MCF 10A (cell line): ENCODE measurements around the gene MOXD1. TPM values are rescaled to one million over a fixed set of nuclear protein-coding genes. Genes with fewer than 3 reads are reported as not detected.

ENCODE experiments used
- BruUV-seq: library from RNA; stranded (reverse); fragments of 400-500 nt; replicated peaks from 2 replicates; lab custom pipeline; 2021; lab: Mats Ljungman, UMichigan
- CTCF ChIA-PET: fragments of 300-600 bp; sonication (Branson Sonifier 250); formaldehyde crosslinking; extraction: SDS; loops from one replicate; lab custom pipeline; 2021; ENCODE audit warnings: antibody characterized with exemption, inconsistent platforms; lab: Yijun Ruan, JAX
- POLR2A ChIA-PET: fragments of 300-600, 350-650 bp; sonication (Branson Sonifier 250); formaldehyde crosslinking; extraction: SDS; loops from one replicate; lab custom pipeline; 2020; ENCODE audit warnings: antibody characterized with exemption, inconsistent platforms; lab: Yijun Ruan, JAX
- DNase-seq: peaks from one replicate; pipeline ENCODE4 v3.0.0-alpha.2; 2018; ENCODE audit not compliant: unreplicated experiment
- H3K27ac Mint-ChIP-seq: one replicate; pipeline ENCODE4 v1.8.0; 2022; ENCODE audit warnings: mild to moderate bottlenecking, low read depth, mixed read lengths; ENCODE audit not compliant: unreplicated experiment
- H3K27me3 Mint-ChIP-seq: one replicate; pipeline ENCODE4 v1.8.0; 2022; ENCODE audit warnings: mixed read lengths; ENCODE audit not compliant: insufficient read depth, unreplicated experiment
- H3K36me3 Mint-ChIP-seq: one replicate; pipeline ENCODE4 v1.8.0; 2022; ENCODE audit warnings: mild to moderate bottlenecking, moderate library complexity, mixed read lengths; ENCODE audit not compliant: insufficient read depth, unreplicated experiment
- H3K4me1 Mint-ChIP-seq: one replicate; pipeline ENCODE4 v1.8.0; 2022; ENCODE audit warnings: mixed read lengths; ENCODE audit not compliant: insufficient read depth, unreplicated experiment
- H3K4me3 Mint-ChIP-seq: one replicate; pipeline ENCODE4 v1.8.0; 2022; ENCODE audit warnings: mild to moderate bottlenecking, moderate library complexity, mixed read lengths; ENCODE audit not compliant: unreplicated experiment
- H3K9me3 Mint-ChIP-seq: one replicate; pipeline ENCODE4 v1.8.0; 2022; ENCODE audit warnings: mixed read lengths; ENCODE audit not compliant: unreplicated experiment
- intact Hi-C: fragments of 100-400 bp; cut with micrococcal nuclease; formaldehyde crosslinking; loops from 2 replicates; pipeline ENCODE4 v1.14.1; 2022
- total RNA-seq: library from RNA; stranded (reverse); gene quantifications from 2 replicates; pipeline ENCODE4 v1.2.3, GENCODE V29; 2022
- TF ChIP-seq, protein P1 (sequence below): fragments of 200-600 bp; IDR thresholded peaks from one replicate; pipeline ENCODE4 v1.8.0; 2022; ENCODE audit warnings: antibody characterized with exemption, mild to moderate bottlenecking; ENCODE audit not compliant: unreplicated experiment

The MOXD1 gene
- total RNA-seq, 1 experiment from 2014 or later = 0.09 TPM

DNA sequence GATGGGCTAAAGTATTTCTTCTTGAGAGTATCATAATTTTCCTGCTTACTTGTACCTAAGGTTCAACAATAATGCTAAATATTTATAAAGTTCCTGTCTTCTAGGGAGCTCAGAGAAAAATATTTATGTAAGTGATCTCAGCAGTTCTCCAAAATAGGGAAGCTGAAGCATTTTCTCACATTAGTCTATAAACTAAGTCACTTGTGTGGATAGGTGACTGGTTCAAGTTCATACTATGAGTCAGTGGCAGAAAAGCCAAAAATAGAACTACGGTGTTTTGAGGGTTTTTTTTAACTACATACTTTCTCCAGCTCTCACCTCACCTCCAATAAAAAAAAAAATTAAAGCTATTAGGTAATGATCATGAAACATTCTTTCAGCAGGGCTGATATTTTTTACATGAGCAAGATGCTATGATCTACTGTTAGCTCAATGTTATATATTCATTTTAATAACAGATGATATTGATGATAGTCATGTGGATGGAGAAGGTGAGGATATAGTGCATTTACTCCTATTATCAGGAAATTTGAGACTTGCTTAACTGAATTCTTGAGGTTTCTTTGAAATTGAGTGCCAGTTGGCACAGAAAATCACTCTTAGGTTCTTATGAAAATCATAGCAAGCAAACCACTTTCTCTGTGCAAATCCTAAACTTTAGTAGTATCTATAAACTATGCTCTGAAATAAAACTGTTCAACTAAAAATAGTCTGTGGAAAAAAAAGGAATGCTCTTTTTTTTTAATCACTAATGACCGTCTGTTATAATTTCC lies 4.1 kb upstream of the MOXD1 start:
- H3K4me3 Mint-ChIP-seq = no peak overlapping the region
- H3K36me3 Mint-ChIP-seq = no peaks in the 10 kb centered on the region
- TF ChIP-seq, protein P1, sequence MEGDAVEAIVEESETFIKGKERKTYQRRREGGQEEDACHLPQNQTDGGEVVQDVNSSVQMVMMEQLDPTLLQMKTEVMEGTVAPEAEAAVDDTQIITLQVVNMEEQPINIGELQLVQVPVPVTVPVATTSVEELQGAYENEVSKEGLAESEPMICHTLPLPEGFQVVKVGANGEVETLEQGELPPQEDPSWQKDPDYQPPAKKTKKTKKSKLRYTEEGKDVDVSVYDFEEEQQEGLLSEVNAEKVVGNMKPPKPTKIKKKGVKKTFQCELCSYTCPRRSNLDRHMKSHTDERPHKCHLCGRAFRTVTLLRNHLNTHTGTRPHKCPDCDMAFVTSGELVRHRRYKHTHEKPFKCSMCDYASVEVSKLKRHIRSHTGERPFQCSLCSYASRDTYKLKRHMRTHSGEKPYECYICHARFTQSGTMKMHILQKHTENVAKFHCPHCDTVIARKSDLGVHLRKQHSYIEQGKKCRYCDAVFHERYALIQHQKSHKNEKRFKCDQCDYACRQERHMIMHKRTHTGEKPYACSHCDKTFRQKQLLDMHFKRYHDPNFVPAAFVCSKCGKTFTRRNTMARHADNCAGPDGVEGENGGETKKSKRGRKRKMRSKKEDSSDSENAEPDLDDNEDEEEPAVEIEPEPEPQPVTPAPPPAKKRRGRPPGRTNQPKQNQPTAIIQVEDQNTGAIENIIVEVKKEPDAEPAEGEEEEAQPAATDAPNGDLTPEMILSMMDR = no peak
- BruUV-seq = no TSS peak
- no peak overlapping the region for H3K27ac Mint-ChIP-seq
- ChIA-PET POLR2A (no interaction called here), CTCF (interaction anchor here (0.6 to 1.5 kb wide), 5 partner anchors 13 to 133 kb away, joined by 3 to 5 read pairs (median 3); no protein-coding TSS in a partner anchor)
- H3K27me3 Mint-ChIP-seq = peaks cover 11% of the 10 kb centered on the region
- H3K4me1 Mint-ChIP-seq = no peaks in the 10 kb centered on the region
- intact Hi-C loops = no loop called here
- DNase-seq = peak; percentile 16
- H3K9me3 Mint-ChIP-seq = no peaks in the 10 kb centered on the region

GRCh38 chr6:132404736-132405135 lies 3.5 kb upstream of the MOXD1 start:
- H3K9me3 Mint-ChIP-seq = no peaks in the 10 kb centered on the region
- H3K4me1 Mint-ChIP-seq = no peaks in the 10 kb centered on the region
- CTCF ChIA-PET = interaction anchor here (0.6 to 1.5 kb wide), 7 partner anchors 12 to 133 kb away, joined by 3 to 5 read pairs (median 3); no protein-coding TSS in a partner anchor
- no peak overlapping the region for H3K4me3 Mint-ChIP-seq
- H3K27ac Mint-ChIP-seq = no peak overlapping the region
- BruUV-seq = no TSS peak
- intact Hi-C loops = no loop called here
- TF ChIP-seq, protein P1 = no peak
- H3K36me3 Mint-ChIP-seq = no peaks in the 10 kb centered on the region
- peaks cover 11% of the 10 kb centered on the region for H3K27me3 Mint-ChIP-seq
- DNase-seq = peak; percentile 41
- POLR2A ChIA-PET = no interaction called here

DNA sequence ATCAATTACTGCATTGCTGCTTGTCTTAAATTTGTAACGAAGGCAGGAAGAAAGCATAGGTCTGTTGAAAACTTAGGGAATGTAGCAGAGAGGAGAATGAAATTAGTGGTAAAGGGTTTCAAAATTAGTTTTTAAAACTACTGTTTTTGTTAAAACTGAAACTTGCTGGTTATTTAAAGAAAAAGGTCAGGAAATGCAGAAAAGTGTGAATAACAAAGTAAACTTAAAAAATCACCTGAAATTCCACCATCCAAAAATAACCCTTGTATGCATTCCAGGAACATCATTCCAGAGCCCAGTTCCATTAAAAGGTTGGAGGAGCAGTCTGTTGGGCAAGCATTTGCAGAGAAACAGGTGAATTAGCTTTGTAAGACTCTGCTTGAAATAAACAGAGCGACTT lies 3.1 kb upstream of the MOXD1 start:
- H3K27me3 Mint-ChIP-seq = peaks cover 11% of the 10 kb centered on the region
- H3K27ac Mint-ChIP-seq = no peak overlapping the region
- H3K9me3 Mint-ChIP-seq = no peaks in the 10 kb centered on the region
- no peaks in the 10 kb centered on the region for H3K4me1 Mint-ChIP-seq
- no peak overlapping the region for H3K4me3 Mint-ChIP-seq
- TF ChIP-seq, protein P1 = no peak
- H3K36me3 Mint-ChIP-seq = no peaks in the 10 kb centered on the region
- intact Hi-C loops = no loop called here
- no TSS peak for BruUV-seq
- CTCF ChIA-PET = interaction anchor here (0.6 to 1.5 kb wide), 4 partner anchors 12 to 132 kb away, joined by 3 to 5 read pairs (median 4); no protein-coding TSS in a partner anchor
- DNase-seq = no peak
- POLR2A ChIA-PET = no interaction called here

- no peak overlapping the region for H3K4me3 Mint-ChIP-seq
- no peaks in the 10 kb centered on the region for H3K4me1 Mint-ChIP-seq
- intact Hi-C loops = no loop called here
- no peaks in the 10 kb centered on the region for H3K36me3 Mint-ChIP-seq
- ChIA-PET CTCF (no interaction called here), POLR2A (no interaction called here)
- DNase-seq = no peak
- peaks cover 11% of the 10 kb centered on the region for H3K27me3 Mint-ChIP-seq
- no peak overlapping the region for H3K27ac Mint-ChIP-seq
- BruUV-seq = no TSS peak
- no peaks in the 10 kb centered on the region for H3K9me3 Mint-ChIP-seq
- TF ChIP-seq, protein P1 = no peak
These were observed 477 bp upstream of the MOXD1 start for GRCh38 chr6:132401618-132402285.
